Body of pancreas (tissue), 4 donors: ENCODE measurements around the gene WWC2.

Experiments
- POLR2A ChIP-seq, 3 donors: fragments of 450-650 bp; IDR thresholded peaks; one replicate each; pipeline ENCODE4 v1.6.1; 2016; ENCODE audit warnings: antibody characterized with exemption in 3 of 3, mild to moderate bottlenecking in 2 of 3
- TF ChIP-seq, protein P1 (sequence below), 7 experiments: fragments of 450-650 bp in 4 of 7; fragments of 200-600 bp in 3 of 7; sonication (generic) in 3 of 7; IDR thresholded peaks; one replicate each; pipeline ENCODE4 v1.5.1; 2016 to 2019; ENCODE audit warnings: antibody characterized with exemption in 7 of 7

- TF ChIP-seq, protein P1, sequence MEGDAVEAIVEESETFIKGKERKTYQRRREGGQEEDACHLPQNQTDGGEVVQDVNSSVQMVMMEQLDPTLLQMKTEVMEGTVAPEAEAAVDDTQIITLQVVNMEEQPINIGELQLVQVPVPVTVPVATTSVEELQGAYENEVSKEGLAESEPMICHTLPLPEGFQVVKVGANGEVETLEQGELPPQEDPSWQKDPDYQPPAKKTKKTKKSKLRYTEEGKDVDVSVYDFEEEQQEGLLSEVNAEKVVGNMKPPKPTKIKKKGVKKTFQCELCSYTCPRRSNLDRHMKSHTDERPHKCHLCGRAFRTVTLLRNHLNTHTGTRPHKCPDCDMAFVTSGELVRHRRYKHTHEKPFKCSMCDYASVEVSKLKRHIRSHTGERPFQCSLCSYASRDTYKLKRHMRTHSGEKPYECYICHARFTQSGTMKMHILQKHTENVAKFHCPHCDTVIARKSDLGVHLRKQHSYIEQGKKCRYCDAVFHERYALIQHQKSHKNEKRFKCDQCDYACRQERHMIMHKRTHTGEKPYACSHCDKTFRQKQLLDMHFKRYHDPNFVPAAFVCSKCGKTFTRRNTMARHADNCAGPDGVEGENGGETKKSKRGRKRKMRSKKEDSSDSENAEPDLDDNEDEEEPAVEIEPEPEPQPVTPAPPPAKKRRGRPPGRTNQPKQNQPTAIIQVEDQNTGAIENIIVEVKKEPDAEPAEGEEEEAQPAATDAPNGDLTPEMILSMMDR (IDR thresholded peaks at IDR 0.05): no peak
- TF ChIP-seq POLR2A (IDR thresholded peaks at IDR 0.05): no peak
Measured at GRCh38 chr4:183200453-183200852, 101.4 kb downstream of the WWC2 start.
